HG03565 (cell line): ENCODE measurements around the gene THSD4.
"Not testable (repeated sequence)": the region's sequence is repeated elsewhere in the genome, so short reads cannot be mapped to it uniquely, and the experiment has no call there.

ENCODE experiments used
- ATAC-seq: cut with Tn5 transposase; IDR thresholded peaks from one replicate; pipeline ENCODE4 v1.9.1; 2021; ENCODE audit warnings: mild to moderate bottlenecking, moderate library complexity; ENCODE audit not compliant: unreplicated experiment

The THSD4 gene

GRCh38 chr15:71252044-71252739, 136.9 kb downstream of the THSD4 start:
- ATAC-seq = no peak

DNA sequence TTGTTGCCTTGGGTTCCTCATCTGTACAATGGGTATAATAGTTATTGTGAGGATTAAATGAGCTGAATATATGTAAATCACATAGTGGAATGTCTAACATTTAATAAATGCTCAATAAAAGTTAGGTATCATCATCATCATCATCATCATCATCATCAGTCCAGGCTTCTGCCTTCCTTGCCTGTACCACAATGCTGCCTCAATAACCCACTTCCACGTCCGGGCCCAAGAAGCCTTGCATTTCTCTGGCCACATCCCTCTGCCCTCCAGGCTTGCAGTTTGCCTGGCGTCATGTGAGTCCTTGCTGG, 137.4 kb downstream of the THSD4 start:
- no peak for ATAC-seq

GRCh38 chr15:71254491-71254890, 139.2 kb downstream of the THSD4 start:
- ATAC-seq = no peak

- no peak for ATAC-seq
Observed at GRCh38 chr15:71256934-71257664, 141.8 kb downstream of the THSD4 start.

DNA sequence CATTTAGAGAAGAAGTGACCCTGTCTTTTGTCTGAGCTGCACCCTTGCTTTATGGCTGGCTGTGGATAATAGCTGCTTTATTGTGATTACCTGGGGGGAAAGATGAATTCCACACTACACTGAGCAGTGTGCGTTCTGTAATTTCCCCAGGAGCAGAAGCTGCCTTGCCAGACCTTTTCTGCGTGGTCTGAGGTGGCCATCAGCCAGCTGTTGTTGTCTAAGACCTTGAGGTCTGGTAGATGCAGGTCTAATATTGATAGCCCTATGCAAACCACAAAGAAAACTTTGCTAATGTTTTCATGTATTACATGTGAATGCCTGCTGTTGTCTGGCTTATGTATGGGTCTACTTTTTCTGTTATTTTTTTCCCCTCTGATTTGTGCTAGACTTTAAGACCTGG, 144.6 kb downstream of the THSD4 start:
- ATAC-seq = no peak

GRCh38 chr15:71261418-71261817, 146.1 kb downstream of the THSD4 start:
- ATAC-seq = no peak

DNA sequence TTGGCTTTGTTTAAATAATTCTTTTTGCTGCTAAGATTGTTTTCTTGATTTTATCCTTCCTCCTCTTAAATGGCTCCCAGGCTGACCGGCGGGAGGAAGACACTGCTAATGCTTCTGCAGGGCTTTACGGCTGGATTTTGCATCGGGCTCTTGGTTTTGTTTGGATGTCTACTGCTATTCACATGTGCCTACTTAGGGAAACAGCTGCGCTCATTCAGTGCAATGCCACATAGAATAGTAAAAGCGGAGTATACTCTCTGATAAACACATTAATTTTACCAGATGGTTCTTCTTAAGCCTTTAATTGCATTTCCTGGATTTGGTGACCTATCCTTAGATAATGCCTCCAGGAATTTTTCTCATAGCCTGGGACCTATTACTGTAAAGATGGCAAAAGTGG, 146.6 kb downstream of the THSD4 start:
- ATAC-seq = no peak

- ATAC-seq = no peak
Observed at GRCh38 chr15:71262599-71262998, 147.3 kb downstream of the THSD4 start.

- ATAC-seq = not testable (repeated sequence)
Observed at GRCh38 chr15:71265606-71266005, 150.3 kb downstream of the THSD4 start.

GRCh38 chr15:71271327-71271726, 156.1 kb downstream of the THSD4 start:
- no peak for ATAC-seq

- no peak for ATAC-seq
Observed at GRCh38 chr15:71272932-71273331, 157.7 kb downstream of the THSD4 start.

DNA sequence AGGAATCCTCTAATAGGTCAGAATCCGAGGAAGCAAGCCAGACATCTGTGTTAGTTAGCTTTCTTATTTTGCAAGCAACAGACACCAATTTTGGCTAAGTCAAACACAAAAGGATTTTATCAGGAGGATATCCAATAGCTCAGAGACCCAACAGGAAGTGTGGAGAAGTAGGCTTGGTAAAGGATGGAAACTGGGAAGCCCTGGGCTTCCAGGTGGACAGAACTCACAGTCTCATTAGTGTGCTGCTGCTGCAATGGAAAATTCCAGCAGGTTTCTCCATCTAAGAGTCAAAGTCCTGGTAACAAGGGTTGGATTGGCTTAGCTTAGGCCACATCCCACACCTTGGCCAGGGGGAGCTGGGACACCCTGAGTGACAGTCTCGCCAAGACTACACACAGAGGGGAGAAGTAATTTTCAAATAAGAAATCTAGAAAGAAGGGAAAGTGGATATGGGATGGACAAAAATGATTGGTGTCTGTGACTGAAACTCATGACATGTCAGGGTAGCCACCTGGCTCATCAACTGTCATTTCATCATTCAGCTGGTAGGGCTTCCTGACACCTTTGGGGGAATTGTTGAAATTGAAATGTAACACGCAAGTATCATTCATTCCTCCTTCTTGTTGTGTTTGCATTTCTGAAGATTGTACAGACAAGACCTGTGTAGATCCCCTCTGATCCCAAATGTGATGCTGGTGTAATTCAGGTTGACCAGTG, 158.6 kb downstream of the THSD4 start:
- ATAC-seq = no peak

DNA sequence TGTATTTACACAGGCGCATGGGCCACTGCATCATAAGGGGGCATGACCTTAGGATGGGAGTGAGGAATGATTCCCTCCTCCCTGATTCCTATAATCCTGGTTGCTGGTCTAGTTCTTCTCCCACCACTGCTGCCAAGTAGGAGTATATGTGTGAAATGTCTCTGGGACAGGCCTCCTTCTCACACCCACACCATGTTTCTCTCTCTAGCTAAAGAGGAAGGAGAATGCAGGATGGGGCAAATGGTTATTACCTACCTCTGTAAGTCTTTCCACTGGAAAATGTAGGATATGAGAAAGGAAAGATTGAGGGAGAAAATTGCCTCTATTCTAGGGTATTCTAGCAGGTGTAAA, 159.2 kb downstream of the THSD4 start:
- no peak for ATAC-seq

GRCh38 chr15:71275098-71275497, 159.8 kb downstream of the THSD4 start:
- ATAC-seq = no peak

- ATAC-seq = no peak
Observed at GRCh38 chr15:71275566-71276335, 160.5 kb downstream of the THSD4 start.

- no peak for ATAC-seq
Observed at GRCh38 chr15:71276336-71276665, 161.0 kb downstream of the THSD4 start.

DNA sequence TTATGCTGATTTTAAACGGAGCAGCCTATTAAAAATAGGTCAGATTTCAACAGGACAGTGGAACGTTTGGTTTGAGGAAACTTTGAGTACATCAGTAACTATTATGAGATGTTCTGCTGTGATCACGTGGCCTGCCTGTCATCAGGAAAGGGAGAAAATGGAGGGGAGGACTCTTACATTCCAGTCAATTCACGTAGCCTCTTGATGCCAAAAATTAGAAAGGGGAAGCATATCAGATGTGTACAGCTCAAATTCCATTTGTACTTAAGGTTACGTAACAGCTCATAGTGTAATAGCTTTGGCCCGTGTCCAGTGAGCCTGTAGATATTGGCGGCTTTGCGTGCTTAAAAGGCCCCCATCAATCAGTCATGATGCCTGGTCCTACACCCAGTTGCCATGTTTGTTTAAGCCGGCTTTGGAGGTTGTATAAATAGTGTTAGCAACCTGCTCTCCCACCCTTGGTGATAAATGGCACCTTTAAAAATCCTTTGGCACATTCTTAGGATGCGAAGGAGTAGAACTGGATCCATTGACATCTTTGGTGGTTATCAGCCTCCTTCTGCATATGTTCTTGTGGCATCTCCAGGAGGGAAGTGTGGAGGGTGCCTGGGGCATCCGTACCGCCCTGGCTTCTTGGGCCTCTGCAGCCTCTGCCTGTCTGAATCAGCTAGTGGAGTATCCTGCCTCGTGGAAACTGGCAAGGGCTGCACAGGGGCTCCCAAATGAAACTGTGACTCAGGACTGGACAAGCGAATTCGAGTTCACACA, 163.9 kb downstream of the THSD4 start:
- ATAC-seq = no peak

DNA sequence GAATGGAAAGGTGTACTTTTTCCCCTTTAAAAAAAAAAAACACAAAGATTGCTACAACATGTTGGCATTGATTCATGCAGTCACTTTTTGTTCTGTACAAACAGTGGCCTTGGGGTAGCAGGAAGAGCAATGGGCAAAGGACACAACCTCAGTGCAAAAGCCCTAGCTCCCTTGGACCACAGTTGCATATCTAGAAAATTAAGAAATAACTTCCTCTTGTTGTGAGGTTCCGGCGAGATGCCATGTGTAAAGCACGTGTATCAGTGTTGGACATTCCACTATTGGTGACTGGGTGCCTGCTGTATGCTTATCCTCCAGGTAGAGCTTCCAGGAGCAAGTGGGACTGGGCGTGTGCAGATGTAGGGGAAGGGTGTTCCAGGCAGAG, 164.5 kb downstream of the THSD4 start:
- ATAC-seq = no peak

DNA sequence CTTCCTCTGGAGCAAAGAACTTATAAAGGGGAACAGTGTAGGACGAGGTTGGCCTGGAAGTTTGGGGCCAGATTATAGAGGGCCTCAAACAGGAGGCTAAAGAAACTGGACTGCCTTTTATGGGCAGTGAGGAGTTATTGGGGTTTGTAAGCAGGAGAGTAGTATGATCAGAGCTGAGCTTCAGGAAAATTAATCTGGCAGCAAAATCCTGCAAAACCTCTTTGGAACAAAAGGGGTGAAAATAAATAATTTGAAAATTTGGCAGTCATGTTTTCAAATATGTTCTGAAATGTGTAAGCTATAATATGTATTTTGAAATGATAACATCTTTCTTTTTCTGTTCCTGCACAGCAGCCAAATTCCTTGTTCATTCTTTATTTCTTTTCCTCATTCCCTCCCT, 164.9 kb downstream of the THSD4 start:
- ATAC-seq = no peak

DNA sequence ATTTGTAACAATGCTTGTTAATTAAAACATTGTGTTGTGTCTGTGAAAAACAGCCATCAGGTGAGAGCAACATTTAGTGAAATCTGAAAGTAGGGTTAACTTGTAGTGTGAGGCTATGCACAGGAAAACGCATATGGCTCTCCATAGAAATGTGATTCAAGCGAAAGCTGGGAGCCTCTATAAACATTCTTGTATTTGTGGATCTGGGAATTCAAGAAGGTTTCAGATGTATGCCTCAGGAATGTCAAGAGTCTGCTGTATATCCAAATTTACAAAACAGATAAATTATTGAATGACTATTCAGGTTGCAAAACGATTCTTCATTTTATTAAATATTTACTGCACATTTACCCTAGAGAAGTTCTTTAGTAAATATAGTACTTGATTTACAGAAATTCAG, 166.0 kb downstream of the THSD4 start:
- no peak for ATAC-seq

DNA sequence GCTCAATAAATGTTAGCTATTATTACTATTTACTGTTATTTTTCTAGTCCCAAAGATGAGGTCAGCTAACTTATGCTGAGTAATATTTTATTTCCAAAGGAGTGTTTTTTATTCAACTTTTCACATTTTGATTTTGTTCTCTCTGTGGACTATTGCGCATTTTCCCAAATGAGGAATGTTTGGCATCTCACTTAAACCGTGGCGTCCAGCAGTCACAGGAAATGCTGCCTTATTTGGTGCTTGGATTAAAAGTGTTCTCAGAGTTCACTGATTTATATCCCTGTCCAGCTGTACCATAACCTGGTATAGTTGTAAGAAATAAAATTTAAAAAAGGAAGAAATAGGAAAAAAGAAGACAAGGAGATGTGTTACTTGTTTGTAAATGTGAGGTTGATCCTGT, 166.8 kb downstream of the THSD4 start:
- ATAC-seq = no peak
